ENCODE data around the gene SDR42E1. TPM values are rescaled to one million over a fixed set of nuclear protein-coding genes. Genes with fewer than 3 reads are reported as not detected.

SDR42E1 gene, protein sequence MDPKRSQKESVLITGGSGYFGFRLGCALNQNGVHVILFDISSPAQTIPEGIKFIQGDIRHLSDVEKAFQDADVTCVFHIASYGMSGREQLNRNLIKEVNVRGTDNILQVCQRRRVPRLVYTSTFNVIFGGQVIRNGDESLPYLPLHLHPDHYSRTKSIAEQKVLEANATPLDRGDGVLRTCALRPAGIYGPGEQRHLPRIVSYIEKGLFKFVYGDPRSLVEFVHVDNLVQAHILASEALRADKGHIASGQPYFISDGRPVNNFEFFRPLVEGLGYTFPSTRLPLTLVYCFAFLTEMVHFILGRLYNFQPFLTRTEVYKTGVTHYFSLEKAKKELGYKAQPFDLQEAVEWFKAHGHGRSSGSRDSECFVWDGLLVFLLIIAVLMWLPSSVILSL
- total RNA-seq (ENCODE audit: insufficient read depth, low replicate concordance) = 1.9 TPM

DNA sequence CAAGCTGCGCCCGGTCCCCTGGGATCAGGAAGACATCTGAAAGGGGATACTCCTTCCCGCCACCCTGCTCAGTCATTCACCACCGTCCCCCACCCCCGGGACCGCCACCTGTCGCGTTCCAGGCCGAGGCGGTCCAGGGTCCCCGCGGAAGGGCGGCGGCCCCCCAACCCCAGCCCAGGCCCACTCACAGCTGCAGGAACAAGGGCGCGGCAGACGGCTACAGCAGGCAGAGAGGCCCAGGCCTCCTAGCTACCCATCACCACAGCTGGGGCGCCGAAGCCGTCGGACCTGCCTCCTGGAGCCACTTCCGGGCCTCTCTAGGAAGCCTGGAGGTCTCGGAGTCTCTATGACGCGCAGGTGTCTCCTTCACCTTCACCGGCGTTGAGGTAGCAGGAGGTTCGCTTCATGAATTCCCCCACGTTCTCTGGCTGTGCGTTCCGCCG is at the start of gene SDR42E1:
Gene SDR42E1 (minus strand): TSS at position 272 of the 443 bp plus-strand sequence. CDS start 10,612 bp downstream, outside the sequence.
- peak; percentile 31 for DNase-seq (ENCODE audit: low spot score)

DNA sequence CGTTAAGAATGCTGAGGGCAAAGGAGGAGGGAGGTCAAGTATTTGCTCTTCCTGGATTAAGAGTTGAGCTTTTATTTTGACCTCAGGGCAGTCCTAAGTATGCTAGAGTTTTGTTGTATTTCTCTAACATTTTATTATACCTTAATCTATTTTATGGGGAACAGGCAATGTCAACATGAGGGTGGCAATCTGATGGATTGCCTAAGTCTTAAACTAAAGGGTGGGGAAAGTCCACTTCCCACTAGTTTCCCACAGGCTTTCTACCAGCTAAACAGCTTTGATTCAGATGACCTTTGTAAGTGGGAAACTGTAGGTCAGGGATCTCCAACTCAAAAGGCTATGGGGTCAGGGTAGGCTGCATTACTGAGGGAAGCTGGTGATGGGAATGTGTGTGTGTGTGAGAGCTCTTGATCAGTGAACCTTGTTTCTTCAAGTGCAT is 48.7 kb upstream of the SDR42E1 start:
- DNase-seq (ENCODE audit: low spot score) = peak; percentile 39

DNA sequence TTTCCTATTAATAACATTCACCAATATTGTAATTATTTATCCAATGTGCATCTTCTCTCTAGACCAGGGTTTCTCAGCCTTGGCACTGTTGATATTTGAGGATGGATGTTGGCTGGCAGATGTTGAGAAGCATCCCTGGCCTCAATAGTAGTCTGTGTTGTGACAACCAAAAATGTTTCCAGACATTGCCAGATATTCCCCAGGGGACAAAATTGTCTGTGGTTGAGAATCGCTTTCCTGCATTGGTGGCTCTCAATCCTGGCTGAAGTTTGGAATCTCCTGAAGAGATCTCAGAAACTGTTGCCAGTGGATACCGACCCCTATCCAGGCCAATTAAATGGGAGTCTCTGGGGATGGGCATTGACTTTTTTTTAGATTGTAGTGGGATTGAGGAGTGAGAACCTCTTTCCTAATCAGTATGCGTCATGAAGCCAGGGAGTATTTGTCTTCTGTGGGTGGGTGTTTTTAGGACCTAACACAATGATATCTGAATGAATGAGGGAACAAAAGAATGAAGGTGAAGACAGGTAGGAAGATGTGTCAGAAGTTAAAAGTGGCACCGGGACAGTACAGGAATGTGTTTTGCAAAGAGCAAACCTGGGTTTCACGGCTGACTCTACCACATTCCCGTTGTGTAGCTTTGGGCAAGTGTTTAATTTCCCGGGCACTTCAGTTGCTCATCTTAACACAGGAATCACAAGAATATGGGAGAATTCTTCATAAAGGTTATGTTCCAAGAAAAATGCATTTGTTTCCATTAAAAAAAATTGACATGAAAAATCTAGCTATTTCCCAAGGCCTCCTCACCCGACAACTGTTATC is 48.1 kb upstream of the SDR42E1 start:
- no peak for DNase-seq (ENCODE audit: low spot score)

DNA sequence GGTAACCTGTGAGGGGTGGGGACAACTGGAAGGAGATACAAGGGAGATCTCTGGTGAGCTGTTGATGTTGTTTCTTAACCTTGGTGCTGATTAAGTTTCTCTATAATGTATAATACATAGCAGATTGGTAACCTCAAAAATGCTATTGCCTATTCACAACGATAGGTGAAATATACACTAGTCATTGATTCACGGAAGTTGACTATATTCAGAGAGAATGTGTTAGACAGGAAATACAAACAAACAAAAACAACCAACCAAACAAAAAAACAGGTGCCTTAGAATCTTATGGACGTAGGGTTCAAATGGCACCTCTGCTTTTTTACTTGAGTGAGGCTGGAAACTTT is 45.3 kb upstream of the SDR42E1 start:
- no peak for DNase-seq (ENCODE audit: low spot score)

DNA sequence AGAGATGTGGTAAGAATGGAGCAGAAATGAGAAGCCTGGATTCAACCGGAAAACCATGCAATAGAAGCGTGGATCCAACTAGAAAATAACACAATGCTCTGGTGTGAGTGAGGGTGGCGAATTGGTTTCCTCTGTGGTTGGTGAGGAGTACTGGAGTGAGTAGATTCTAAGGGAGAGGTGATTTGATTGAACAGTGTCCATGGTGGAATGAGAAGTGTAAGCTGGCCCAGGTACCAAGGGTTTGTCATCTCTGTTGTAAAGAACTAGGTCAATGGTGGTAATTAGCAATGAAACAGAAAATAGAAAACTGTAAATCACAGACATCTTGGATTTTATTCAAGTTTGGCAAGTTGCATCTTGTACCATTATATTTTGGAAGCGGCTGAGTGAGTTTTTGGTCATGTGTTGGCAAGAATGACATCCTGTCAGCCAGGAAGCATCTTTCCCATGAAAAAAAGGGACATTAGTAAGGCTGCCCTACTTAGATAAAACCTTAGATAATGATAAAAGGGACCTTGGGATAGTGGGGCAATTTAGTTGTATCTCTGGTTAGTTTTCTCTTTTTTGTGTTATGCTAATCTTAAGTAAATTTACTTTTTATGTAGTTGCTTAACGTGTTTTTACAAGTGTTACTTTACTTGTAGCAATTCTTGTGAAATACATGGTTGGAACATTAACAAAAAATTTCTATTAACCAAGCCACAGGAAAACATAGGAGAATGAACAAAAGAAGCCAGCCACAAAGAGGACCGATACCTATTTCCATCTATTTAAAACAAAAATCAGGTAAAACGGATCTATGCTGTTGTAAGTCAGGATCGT is 44.7 kb upstream of the SDR42E1 start:
- no peak for DNase-seq (ENCODE audit: low spot score)

DNA sequence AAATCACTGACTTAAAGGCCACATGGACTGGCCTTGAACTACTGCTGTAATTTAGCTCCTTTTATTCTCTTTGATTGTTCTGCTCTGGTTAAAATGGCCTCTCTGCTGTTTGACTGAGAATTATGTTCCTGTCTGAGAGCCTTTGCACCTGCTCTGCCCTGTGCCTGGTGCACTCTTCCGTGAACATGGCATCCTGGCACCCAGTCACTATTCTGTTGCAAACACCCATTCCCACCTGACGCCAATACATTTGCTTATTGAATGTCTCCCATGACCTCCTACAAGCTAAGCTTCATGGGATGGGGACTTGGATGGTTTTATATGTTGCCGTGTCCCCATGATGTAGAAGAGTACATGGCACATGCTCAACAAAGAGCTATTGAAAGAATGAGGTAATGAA is 43.8 kb upstream of the SDR42E1 start:
- no peak for DNase-seq (ENCODE audit: low spot score)

DNA sequence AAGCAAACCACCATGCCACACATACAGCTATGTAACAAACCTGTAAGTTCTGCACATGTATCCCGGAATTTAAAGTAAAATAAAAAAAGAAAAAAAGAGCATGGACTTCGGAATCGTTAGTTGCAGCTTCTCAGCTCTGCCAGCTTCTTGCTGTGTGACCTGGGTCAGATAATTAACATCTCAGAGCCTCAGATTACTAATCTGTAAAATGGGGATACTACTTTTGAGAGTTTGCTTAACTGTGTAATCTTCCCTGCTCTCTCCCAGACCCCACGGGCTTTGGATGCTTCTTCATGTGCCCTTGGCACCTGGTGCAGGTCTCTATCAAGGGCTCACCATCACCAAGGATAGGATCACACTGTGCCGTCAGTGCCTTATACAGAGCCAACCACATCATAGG is 40.4 kb upstream of the SDR42E1 start:
- no peak for DNase-seq (ENCODE audit: low spot score)

DNA sequence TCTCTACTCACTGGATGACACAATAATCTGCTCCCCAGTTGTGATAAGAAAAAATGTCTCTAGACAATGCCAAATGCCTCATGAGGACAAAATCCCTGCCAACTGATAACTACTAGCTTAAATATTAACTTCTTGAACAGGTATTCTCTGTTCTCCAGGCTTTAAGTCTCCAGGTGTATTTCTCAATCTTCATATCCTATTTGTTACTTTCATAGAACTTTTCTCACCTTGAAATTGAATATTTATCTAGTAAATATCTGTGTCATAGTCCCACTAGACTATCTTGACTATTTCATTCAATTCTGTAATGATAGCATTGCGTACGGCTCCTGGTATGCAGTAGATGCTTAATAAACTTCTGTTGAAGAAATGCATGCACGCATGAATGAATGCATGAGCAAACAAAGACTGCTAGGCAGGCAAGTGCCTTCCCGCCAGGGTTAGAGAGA is 39.7 kb upstream of the SDR42E1 start:
- no peak for DNase-seq (ENCODE audit: low spot score)

DNA sequence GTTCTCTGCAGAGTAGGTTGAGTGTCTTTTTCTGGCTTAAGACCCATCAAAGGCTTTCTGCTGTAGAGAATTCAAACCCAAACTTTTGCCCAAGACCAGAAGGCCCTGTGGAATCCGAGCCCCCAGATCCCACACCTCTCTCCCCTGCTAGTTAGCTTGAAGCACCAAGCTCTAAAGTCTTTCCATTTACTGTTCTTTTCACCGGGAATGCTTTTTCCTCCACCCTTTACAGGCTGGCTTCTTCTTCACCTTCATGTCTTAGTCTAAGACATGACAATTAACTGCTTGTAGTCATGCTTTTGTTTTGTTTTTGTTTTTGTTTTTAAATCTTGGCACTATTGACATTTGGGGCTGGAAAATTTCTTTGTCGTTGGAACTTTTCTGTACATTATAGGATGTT is 39.2 kb upstream of the SDR42E1 start:
- DNase-seq (ENCODE audit: low spot score) = no peak

DNA sequence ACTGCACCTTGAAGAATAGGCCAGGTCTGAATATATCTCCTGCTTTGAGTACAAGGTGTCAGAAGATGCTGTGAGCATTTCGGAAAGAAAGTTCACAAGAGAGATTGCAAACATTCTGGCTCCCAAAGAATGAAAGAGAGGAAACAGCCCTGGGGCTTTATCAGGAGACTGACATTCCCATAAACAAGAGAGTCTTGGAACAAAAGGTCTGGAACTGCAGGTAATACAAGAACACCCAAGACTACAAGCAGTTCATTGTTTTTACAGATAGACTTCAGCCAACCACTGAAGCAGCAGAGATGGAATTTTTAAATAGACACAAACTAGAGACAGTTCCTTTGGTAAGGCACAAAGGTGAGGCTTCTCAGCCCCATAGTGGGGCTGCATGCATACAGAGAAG is 38.2 kb upstream of the SDR42E1 start:
- DNase-seq (ENCODE audit: low spot score) = no peak

DNA sequence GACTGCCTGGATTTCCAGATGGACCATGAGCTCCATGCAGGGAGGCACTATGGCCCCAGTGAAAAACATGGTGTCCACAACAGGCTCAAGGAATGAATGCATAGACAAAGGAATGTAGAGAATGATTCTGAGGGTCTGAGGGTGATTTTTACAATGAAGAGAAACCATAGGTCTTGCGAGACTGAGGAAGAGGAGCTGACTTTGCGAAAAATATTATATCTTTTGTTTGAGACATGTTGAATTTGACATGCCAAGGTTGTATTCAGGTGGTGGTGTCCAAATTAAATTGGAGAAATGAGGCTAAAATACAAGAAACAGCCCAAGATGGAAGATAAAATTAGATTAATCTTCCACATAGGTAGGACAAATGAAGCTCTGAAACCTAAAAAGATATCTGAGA is 36.5 kb upstream of the SDR42E1 start:
- no peak for DNase-seq (ENCODE audit: low spot score)

DNA sequence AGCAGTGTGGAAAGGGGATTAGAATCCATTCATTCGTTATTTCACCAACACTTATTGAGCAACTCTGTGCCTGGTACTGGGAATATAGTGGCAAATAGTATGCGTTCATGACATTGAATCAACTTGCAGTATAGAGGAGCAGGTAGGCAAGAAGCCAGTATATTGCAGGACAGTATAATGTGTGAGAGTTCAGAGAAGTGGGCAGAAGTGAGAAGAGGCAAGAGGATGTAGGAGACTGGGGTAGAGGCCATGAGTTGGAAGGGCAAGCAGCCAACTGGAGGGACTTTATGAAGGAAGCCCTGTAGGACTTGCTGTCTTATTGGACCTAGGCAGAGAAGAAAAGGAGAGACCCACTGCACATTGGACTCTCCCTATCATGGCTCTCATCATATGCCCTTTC is 36.1 kb upstream of the SDR42E1 start:
- no peak for DNase-seq (ENCODE audit: low spot score)

DNA sequence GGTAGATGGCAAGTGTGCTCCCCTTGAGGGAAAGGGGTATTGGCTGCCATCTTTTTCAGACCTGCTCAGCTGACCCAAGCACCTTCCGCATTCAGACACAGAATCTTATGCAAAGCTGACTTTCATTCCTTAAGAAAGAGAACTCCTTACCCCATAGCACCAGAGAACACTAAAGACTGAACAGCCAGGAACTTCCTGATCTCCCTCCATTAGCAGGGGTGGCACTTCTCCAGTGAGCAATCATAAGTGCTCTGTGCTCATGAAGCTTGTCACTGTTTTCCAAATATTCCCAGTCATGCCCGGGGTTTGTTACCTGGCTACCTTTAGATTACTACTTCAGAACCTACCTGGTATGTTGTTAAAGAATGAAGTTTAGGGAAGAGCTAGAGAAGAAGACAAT is 35.7 kb upstream of the SDR42E1 start:
- DNase-seq (ENCODE audit: low spot score) = no peak

DNA sequence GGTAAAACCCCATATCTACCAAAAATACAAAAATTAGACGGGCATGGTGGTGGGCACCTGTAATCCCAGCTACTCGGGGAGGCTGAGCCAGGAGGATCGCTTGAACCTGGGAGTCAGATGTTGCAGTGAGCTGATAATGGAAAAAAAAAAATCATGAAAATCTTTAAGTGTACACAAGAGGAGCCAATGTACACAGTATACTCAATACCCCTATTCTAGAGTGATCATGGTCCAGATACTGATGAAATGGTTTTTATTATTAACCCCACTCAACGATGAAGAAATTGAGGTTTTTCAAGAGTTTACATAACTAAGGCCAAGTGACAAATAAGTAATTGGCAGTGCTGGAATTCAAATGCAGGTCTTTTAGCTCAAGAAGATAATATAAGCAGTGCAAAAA is 35.3 kb upstream of the SDR42E1 start:
- no peak for DNase-seq (ENCODE audit: low spot score)

DNA sequence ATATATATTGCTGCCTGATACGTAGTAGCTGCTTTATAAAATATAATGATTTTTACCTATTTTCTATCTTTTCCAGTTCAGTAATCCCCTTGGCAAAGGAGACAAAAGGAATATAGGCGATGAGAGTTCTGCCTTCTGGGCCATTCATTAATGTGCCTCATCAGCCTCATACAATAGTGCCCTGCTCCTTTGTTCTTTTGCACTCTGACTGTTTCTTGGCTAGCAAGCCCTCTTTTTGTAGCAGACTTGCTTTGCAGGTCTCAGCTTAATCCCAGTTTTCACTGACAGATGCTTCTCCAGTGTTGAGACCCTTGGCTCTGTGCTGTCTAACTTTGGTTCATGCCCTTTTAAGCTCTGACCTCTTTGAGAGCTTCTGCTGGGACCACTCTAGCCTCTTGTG is 34.2 kb upstream of the SDR42E1 start:
- no peak for DNase-seq (ENCODE audit: low spot score)

DNA sequence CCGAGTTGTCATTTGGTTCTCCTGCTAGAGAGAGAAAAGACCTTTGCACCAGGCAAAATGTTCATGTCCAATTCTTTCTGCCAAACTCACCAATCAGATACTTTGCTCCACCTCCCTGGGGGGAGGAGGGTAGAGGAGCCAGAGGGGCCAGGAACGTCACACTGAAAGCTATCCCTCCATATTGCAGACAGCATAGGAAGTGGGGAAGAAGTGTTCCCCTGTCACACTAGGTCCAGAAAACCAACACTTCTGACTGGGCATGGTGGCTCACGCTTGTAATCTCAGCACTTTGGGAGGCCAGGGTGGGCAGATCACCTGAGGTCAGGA is 33.3 kb upstream of the SDR42E1 start:
- DNase-seq (ENCODE audit: low spot score) = no peak

DNA sequence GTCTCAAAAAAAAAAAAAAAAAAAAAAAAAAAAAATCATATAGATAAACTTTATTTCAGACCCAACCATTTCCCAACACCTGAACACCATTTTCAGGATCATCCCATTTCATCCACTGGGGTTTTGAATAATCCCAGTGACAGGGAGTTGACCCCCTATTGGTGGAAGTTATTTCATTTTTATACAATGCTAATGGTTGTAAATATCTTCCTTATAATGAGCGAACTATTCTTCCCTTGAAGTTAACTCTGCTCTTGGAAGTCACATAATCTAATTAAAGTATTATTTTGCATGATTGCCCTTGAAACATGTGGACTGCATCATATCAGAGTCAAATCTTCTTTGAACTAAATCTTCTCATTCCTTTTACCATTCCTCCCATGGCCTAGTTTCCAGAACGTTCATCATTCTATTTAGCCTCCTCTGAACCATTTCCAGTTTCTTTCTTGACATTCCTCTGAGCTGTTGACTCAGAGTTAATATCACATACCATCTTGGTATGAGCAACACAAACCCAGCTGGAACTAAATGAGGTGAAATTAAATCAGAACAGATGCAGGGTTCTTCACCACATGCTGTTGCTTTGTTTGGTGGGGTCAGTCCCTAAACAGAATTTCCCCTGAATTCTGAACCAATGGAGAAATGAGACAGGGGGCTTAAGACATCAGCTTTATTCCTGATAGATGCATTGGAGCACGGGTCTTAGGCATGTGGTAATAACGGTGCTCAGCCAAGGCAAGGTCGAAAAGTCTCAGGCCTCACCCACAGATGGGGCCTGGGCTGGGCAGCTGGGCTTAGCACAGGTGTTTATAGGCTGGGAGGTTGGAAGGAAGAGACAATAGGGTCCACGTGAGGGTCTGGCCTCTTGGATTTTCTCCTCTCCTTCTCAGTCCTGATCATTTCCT is 32.7 kb upstream of the SDR42E1 start:
- peak; percentile 92 for DNase-seq (ENCODE audit: low spot score)

DNA sequence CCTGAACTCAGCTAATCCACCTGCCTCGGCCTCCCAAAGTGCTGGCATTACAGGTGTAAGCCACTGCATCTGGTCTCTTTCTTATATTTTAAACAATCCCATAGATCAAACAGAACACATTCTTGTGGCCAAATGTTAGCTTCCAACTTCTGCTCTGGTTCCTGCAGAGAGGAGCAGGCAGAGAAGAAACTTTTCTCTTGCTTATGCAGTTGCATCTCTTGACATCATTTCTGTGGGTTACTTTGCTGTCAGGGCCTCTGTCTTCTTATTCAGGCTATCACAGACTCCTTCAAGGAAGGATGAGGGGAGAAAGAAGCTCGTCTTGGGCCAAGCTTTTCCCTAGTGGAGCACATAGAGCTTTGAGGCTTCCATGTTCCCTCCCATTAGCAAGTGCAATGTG is 31.6 kb upstream of the SDR42E1 start:
- peak; percentile 25 for DNase-seq (ENCODE audit: low spot score)

DNA sequence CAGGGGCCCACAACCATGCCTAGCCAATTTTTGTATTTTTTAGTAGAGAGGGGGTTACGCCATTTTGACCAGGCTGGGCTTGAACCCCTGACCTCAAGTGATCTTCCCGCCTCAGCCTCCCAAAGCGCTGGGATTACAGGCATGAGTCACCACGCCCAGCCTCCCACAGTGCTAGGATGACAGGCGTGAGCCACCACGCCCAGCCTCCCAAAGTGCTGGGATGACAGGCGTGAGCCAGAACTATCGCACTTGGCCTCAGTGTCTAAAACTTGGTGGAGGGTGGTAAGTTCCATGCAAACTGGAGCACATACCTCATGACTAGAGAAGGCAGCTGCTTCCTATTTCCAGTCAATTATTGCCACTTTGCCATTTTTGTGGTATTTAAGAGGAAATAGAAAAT is 30.9 kb upstream of the SDR42E1 start:
- no peak for DNase-seq (ENCODE audit: low spot score)

DNA sequence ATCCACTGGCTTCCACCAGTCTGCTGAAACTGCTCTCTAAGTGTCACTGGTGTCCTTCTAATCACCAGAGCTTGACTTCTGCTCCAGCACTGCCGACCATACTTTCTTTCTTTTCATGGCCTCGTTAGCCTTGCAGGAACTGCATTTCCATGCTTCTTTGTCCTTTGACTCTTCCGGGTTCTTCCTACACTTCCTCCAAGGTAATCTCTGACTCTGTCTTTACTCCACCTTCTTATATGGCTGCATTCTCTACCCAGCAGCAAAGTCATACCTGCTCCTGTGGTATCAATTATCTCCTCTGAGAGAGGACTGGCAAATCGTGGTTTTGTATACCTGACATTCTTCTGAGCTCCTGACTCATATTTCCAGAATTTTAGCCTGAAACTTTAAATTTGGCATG is 30.3 kb upstream of the SDR42E1 start:
- no peak for DNase-seq (ENCODE audit: low spot score)

DNA sequence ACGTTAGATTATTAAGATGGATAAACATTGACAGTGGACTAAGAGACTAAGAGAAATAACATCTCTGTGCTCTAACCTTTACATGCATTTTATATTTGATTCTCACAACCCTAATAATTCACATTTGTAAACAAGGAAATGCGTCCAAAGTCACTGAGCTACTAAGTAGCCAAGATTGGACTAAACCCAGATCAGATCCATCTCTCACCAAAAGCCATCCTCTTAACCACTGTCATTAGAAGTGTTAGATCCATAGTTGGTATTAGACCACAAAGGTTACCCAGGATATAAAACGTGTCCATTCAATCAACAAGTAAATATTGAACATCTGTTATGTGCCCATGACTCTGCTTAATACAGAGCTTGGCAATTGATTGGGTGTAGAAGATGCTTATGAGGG is 29.0 kb upstream of the SDR42E1 start:
- DNase-seq (ENCODE audit: low spot score) = no peak

Data from umbilical cord (tissue), 2 donors.